Thoracic aorta (tissue), 2 donors: Measurements from ENCODE around the gene AIM2. TPM values are rescaled to one million over a fixed set of nuclear protein-coding genes. Genes with fewer than 3 reads are reported as not detected.
A peak's percentile ranks its signal among the peaks of the same experiment; 100 is the strongest.
"Not testable (repeated sequence)": the region's sequence is repeated elsewhere in the genome, so short reads cannot be mapped to it uniquely, and the experiment has no call there.

Experiments
- ATAC-seq: fragments of 150-250 bp; one replicate; pipeline ENCODE4 v1.8.0; 2017; ENCODE audit warnings: low read depth; ENCODE audit not compliant: insufficient number of reproducible peaks, low FRiP score
- DNase-seq: peaks from one replicate; pipeline ENCODE4 v3.0.0-alpha.2; 2020; ENCODE audit warnings: low spot score
- H3K27ac ChIP-seq, 2 donors: fragments of 200-600 bp; sonication (generic); 1 replicate in 1 of 2; 2 replicates in 1 of 2; pipeline ENCODE4 v1.5.1; 2016; ENCODE audit warnings: mild to moderate bottlenecking in 2 of 2, moderate library complexity in 2 of 2
- H3K27me3 ChIP-seq: fragments of 200-600 bp; sonication (generic); replicated peaks from 2 replicates; pipeline ENCODE4 v1.6.0; 2016; ENCODE audit warnings: mild to moderate bottlenecking; ENCODE audit not compliant: insufficient read depth
- H3K36me3 ChIP-seq: fragments of 200-600 bp; sonication (generic); one replicate; pipeline ENCODE4 v1.5.1; 2016
- H3K4me1 ChIP-seq, 2 donors: fragments of 200-600 bp; sonication (generic); 1 replicate in 1 of 2; 2 replicates in 1 of 2; pipeline versions ENCODE4 v1.5.1 to v1.6.0; 2016; ENCODE audit warnings: low read depth in 2 of 2, mild to moderate bottlenecking in 1 of 2; ENCODE audit not compliant: control insufficient read depth in 1 of 2
- H3K4me3 ChIP-seq: fragments of 200-600 bp; sonication (generic); 2 replicates; pipeline ENCODE4 v1.5.1; 2016; ENCODE audit warnings: mild to moderate bottlenecking
- H3K9me3 ChIP-seq: fragments of 200-600 bp; sonication (generic); 2 replicates; pipeline ENCODE4 v1.5.1; 2016
- CTCF ChIP-seq: fragments of 200-600 bp; sonication (generic); IDR thresholded peaks from one replicate; pipeline ENCODE4 v1.5.1; 2019; ENCODE audit warnings: antibody characterized with exemption
- total RNA-seq, 2 donors: library from RNA; depleted of rRNA; stranded (reverse); fragments of >200 nt; gene quantifications; one replicate each; pipeline versions ENCODE4 v1.1.0 to v1.2.3, GENCODE V29; 2016

Gene AIM2
- total RNA-seq, 2 donors from 2014 or later = 1.1 to 3.4 TPM

- ATAC-seq (no peak), DNase-seq (no peak)
- no peak overlapping the region for H3K27ac ChIP-seq
- no peaks in the 10 kb centered on the region for H3K9me3 ChIP-seq
- no peak overlapping the region for H3K4me3 ChIP-seq
- no peaks in the 10 kb centered on the region for H3K27me3 ChIP-seq
- peaks cover 22% of the 10 kb centered on the region for H3K36me3 ChIP-seq
- H3K4me1 ChIP-seq = peaks cover 0 to 4% of the 10 kb centered on the region in 2 donors
- TF ChIP-seq CTCF = no peak
These were observed 45.6 kb downstream of the AIM2 start for GRCh38 chr1:159030877-159031447.

DNA sequence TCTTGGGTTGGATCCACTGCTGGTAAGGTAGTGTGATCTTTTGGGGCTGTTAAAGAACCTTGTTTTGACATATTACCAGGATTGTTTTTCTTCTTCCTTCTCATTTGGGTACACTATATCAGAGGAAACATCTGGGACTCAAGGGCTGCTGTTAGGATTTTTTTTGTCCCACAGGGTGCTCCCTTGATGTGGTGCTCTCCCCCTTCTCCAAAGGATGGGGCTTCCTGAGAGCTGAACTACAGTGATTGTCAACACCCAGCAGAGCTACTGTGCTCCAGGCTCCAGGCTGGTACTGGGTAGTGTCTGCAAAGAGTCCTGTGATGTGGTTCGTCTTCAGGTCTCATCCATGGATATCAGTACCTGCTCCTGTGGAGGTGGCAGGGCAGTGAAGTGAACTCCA, 46.3 kb downstream of the AIM2 start:
- H3K36me3 ChIP-seq = peaks cover 16% of the 10 kb centered on the region
- TF ChIP-seq CTCF = no peak

GRCh38 chr1:159026841-159027240, 49.7 kb downstream of the AIM2 start:
- H3K36me3 ChIP-seq = peaks cover 11% of the 10 kb centered on the region
- not testable (repeated sequence) for H3K27ac ChIP-seq, DNase-seq, H3K9me3 ChIP-seq, H3K4me1 ChIP-seq, H3K27me3 ChIP-seq, ATAC-seq, H3K4me3 ChIP-seq

More for the DNA sequence above, 46.3 kb downstream of the AIM2 start:
- Histone ChIP-seq H3K27me3 (no peaks in the 10 kb centered on the region), H3K4me3 (no peak overlapping the region), H3K4me1 (peaks cover 0 to 4% of the 10 kb centered on the region in 2 donors), H3K27ac (no peak overlapping the region), H3K9me3 (no peaks in the 10 kb centered on the region)
- ATAC-seq (no peak), DNase-seq (no peak)

DNA sequence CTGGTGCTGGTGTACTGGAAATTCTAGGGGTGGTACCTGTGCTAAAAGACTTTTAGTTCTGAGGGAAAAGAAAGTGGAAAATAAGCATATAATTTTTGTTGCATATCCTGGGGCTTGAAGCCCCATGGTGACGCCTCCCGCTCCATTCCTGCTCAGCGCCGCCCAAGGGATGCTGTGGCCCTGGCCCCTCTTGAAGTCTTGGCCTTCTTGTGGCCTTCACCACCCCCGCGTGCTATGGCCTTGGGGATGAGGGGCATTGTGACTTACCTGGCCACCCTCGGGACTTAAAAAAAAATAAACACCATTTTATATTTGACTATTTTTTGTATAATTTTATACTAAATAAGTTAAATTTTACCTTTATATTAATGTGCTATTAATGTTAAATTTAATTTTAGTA, 51.5 kb downstream of the AIM2 start:
- ATAC-seq = no peak
- peaks cover 8 to 10% of the 10 kb centered on the region in 2 donors for H3K4me1 ChIP-seq
- no peak for TF ChIP-seq CTCF
- no peak overlapping the region for H3K27ac ChIP-seq
- DNase-seq = no peak
- H3K27me3 ChIP-seq = no peaks in the 10 kb centered on the region
- H3K4me3 ChIP-seq = no peak overlapping the region
- peaks cover 2% of the 10 kb centered on the region for H3K36me3 ChIP-seq
- H3K9me3 ChIP-seq = no peaks in the 10 kb centered on the region

- Histone ChIP-seq H3K4me3 (no peak overlapping the region), H3K36me3 (peaks cover 7% of the 10 kb centered on the region), H3K4me1 (peaks cover 8 to 10% of the 10 kb centered on the region in 2 donors), H3K27ac (no peak overlapping the region), H3K27me3 (no peaks in the 10 kb centered on the region), H3K9me3 (no peaks in the 10 kb centered on the region)
- TF ChIP-seq CTCF = no peak
- DNase-seq (no peak), ATAC-seq (no peak)
These were observed 52.8 kb downstream of the AIM2 start for GRCh38 chr1:159023723-159024122.

DNA sequence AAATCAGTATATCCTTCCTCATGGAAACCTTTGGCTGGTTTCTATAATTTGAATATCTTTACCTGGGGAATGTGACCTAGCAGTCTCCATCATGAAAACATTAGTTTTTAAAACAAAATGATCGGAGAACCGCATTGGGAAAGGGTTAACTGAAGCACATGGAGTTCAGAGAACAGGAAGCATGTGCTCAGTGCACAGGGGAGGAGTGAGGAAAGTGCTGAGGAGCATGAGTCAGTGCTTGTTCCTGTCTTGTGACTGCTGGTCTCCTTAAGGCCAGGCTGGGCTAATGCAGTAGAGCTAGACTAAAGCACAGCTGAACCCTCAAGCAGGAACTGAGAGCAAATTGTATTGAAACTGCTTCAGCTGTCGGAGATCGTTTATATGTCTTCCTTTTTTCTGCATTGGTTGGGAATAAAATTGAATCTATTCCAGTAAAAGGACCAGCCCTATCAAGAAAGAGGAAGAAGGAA, 61.1 kb downstream of the AIM2 start:
- no peaks in the 10 kb centered on the region for H3K9me3 ChIP-seq
- no peak overlapping the region for H3K27ac ChIP-seq
- no peak for TF ChIP-seq CTCF
- DNase-seq = peak; percentile 37
- ATAC-seq = peak; percentile 88
- no peaks in the 10 kb centered on the region for H3K27me3 ChIP-seq
- peak overlapping the region; percentile 31 for H3K4me3 ChIP-seq
- H3K36me3 ChIP-seq = peaks cover 16% of the 10 kb centered on the region
- H3K4me1 ChIP-seq = peaks cover 5 to 23% of the 10 kb centered on the region in 2 donors
